GM12878 (cell line): ENCODE data around the gene SRPK3. TPM values are rescaled to one million over a fixed set of nuclear protein-coding genes. Genes with fewer than 3 reads are reported as not detected.

ENCODE experiments used
- ATAC-seq: fragments of 200-7000 bp; cut with Tn5 transposase; 3 replicates; pipeline ENCODE4 v1.9.1; 2020; ENCODE audit warnings: mild to moderate bottlenecking, moderate library complexity
- BruUV-seq: library from RNA; stranded (reverse); fragments of 400-500 nt; replicated peaks from 2 replicates; lab custom pipeline; 2021; lab: Mats Ljungman, UMichigan
- CTCF ChIA-PET: fragments of 300-600 bp; sonication (Branson Sonifier 250); formaldehyde crosslinking; extraction: SDS; loops from one replicate; lab custom pipeline; 2021; ENCODE audit warnings: inconsistent platforms; lab: Yijun Ruan, JAX
- POLR2A ChIA-PET: fragments of 350-600 bp; formaldehyde crosslinking; extraction: SDS; loops from one replicate; lab custom pipeline; 2021; ENCODE audit warnings: inconsistent platforms; lab: Charles Lee
- RAD21 ChIA-PET: fragments of 300-600 bp; sonication (Branson Sonifier 250); formaldehyde crosslinking; loops from one replicate; lab custom pipeline; 2023; ENCODE audit warnings: antibody characterized with exemption; ENCODE audit not compliant: unreplicated experiment; lab: Charles Lee
- SMC1A ChIA-PET: fragments of 300-600 bp; sonication (Branson Sonifier 250); formaldehyde crosslinking; loops from one replicate; lab custom pipeline; 2023; ENCODE audit not compliant: unreplicated experiment, uncharacterized antibody; lab: Charles Lee
- DNase-seq: peaks from one replicate; pipeline ENCODE4 v3.0.0-alpha.2; 2011; ENCODE audit warnings: low read depth, low spot score
- FAIRE-seq: peaks from 3 replicates; lab custom pipeline; 2011; peaks lifted over from hg19 to GRCh38; lab: Jason Lieb, UNC
- H2AFZ ChIP-seq: 2 replicates; pipeline ENCODE4 v1.6.0; 2011; ENCODE audit warnings: low read depth, low read length, control low read depth; ENCODE audit not compliant: control insufficient read depth
- H3K27ac ChIP-seq: 2 replicates; pipeline ENCODE4 v1.5.1; 2011; ENCODE audit warnings: control low read depth; ENCODE audit not compliant: control insufficient read depth, insufficient read depth
- H3K27me3 ChIP-seq, 2 experiments: replicated peaks in 1 of 2; 2 replicates each; pipeline versions ENCODE4 v1.6.0 to v1.6.1; 2011; ENCODE audit warnings: low read length in 1 of 2; ENCODE audit not compliant: control insufficient read depth in 2 of 2, insufficient read depth in 2 of 2
- H3K36me3 ChIP-seq, 2 experiments: 2 replicates each; pipeline ENCODE4 v1.5.1; 2011; ENCODE audit warnings: low read length in 1 of 2; ENCODE audit not compliant: control insufficient read depth in 2 of 2, insufficient read depth in 2 of 2
- H3K4me1 ChIP-seq: 2 replicates; pipeline ENCODE4 v1.6.1; 2011; ENCODE audit warnings: mild to moderate bottlenecking, low read length, moderate library complexity, mixed read lengths; ENCODE audit not compliant: control insufficient read depth, insufficient read depth
- H3K4me2 ChIP-seq: 2 replicates; pipeline ENCODE4 v1.6.0; 2011; ENCODE audit warnings: control low read depth; ENCODE audit not compliant: control insufficient read depth, insufficient read depth
- H3K4me3 ChIP-seq: fragments of 200-600 bp; sonication (generic); 2 replicates; pipeline ENCODE4 v1.5.1; 2016
- H3K79me2 ChIP-seq: 2 replicates; pipeline ENCODE4 v1.6.0; 2011; ENCODE audit warnings: low read length; ENCODE audit not compliant: control insufficient read depth, insufficient read depth
- H3K9ac ChIP-seq: 2 replicates; pipeline ENCODE4 v1.8.0; 2011; ENCODE audit warnings: low read length, control low read depth, mixed read lengths; ENCODE audit not compliant: control insufficient read depth, insufficient read depth
- H3K9me3 ChIP-seq: replicated peaks from 3 replicates; pipeline ENCODE4 v1.5.1; 2011; ENCODE audit warnings: mild to moderate bottlenecking, low read length; ENCODE audit not compliant: control insufficient read depth, insufficient read depth
- H4K20me1 ChIP-seq: 2 replicates; pipeline ENCODE4 v1.6.0; 2011; ENCODE audit not compliant: control insufficient read depth, insufficient read depth
- CHD2 ChIP-seq: IDR thresholded peaks from 2 replicates; pipeline ENCODE4 v1.6.1; 2011; ENCODE audit warnings: low read depth, low read length, improper control_type of control experiment, borderline replicate concordance
- CHD4 ChIP-seq: fragments of 200-600 bp; sonication (generic); IDR thresholded peaks from 2 replicates; pipeline ENCODE4 v1.6.1; 2016; ENCODE audit warnings: mild to moderate bottlenecking
- SMC3 ChIP-seq: IDR thresholded peaks from 2 replicates; pipeline ENCODE4 v1.6.1; 2011; ENCODE audit warnings: low read length, improper control_type of control experiment, borderline replicate concordance
- SREBF1 ChIP-seq: IDR thresholded peaks from 2 replicates; pipeline ENCODE4 v1.6.1; 2012; ENCODE audit warnings: mild to moderate bottlenecking, low read length
- WGBS: methylation state at CpG from one replicate; pipeline ENCODE4 v1.1.6; 2016; ENCODE audit warnings: low lambda C conversion rate; ENCODE audit not compliant: insufficient replicate concordance, insufficient coverage; ENCODE audit errors: missing lambda C conversion rate; 5-methylcytosine and 5-hydroxymethylcytosine counted together
- in situ Hi-C: fragments of 300-500 bp; cut with MboI; formaldehyde crosslinking; loops from 9 replicates; pipeline ENCODE4 v1.14.3; 2018; ENCODE audit warnings: mixed read lengths
- intact Hi-C: fragments of 100-400 bp; cut with micrococcal nuclease; formaldehyde crosslinking; loops from one replicate; pipeline ENCODE4 v1.14.2; 2022; ENCODE audit not compliant: unreplicated experiment
- polyA plus RNA-seq, 11 experiments: library from polyadenylated mRNA; depleted of rRNA in 4 of 11; unstranded in 6 of 11; stranded (reverse) in 5 of 11; fragments of >200 nt; fragmentation: Nextera tagmentation in 4 of 11; fragmentation: Illumina TruSeq in 1 of 11; extraction: Ambion mirVana in 4 of 11; extraction: Trizol in 1 of 11; gene quantifications; 1 replicate in 1 of 11; 2 replicates in 10 of 11; pipeline versions ENCODE4 v1.2.1 to v1.2.3, GENCODE V29; 2011 to 2016; ENCODE audit warnings: inconsistent platforms in 2 of 11, missing spikeins in 2 of 11, low read depth in 1 of 11
- total RNA-seq, 4 experiments: library from RNA; depleted of rRNA in 3 of 4; stranded (reverse); fragments of >200 nt in 3 of 4; fragmentation: Illumina TruSeq in 1 of 4; extraction: Trizol in 1 of 4; gene quantifications; 2 replicates each; pipeline versions ENCODE4 v1.2.1 to v1.2.3, GENCODE V29; 2013 to 2021
- TF ChIP-seq, protein P1 (sequence below): fragments of 450-650 bp; formaldehyde crosslinking; IDR thresholded peaks from 2 replicates; pipeline ENCODE4 v1.4.0; 2022; ENCODE audit warnings: mild to moderate bottlenecking, moderate library complexity

Gene SRPK3
- total and polyA plus RNA-seq, 10 of the 15 experiments (the other 5 are each of a cell fraction or from before 2014, with no cell fraction given): 0.05 to 0.19 TPM; not detected in 8

DNA sequence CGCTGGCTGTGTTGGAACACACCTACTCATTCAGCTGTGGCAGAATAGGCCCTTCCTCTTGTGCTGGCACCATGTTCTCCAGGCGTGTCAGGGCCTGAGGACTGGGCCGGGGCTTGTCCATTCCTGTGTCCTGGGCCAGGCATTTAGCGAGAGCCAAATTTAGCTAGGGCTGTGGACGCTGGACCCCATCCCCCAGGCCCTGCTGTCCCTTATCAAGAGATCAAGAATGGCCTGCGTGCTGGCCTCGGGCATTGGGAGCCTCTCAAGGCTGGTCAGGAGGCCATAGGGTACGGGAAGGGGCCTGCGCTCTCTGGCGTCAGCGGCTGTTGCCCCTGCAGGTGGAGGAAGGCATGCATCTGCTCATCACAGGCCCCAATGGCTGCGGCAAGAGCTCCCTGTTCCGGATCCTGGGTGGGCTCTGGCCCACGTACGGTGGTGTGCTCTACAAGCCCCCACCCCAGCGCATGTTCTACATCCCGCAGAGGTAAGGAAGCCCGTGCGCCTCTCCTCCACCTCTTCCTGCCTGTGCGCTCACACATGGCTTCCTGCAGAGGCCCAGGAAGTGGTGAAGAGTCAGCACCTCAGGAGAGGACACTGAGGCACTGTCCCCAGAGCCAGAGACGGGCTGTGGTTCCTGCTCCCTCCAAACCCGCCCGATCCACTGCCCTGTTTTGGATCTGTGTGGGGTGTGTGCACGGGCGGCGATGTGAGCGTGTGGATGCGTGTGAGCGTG, 40.9 kb upstream of the SRPK3 start:
- no peak for ATAC-seq
- no peak for DNase-seq
- no peaks in the 10 kb centered on the region for H3K79me2 ChIP-seq
- in situ Hi-C loops: loop anchor here (10.0 kb wide), 2 partner anchors 45 to 65 kb away; partner anchors contain the start of genes PNCK and SRPK3
- no peak overlapping the region for H2AFZ ChIP-seq
- no peaks in the 10 kb centered on the region for H4K20me1 ChIP-seq
- no peaks in the 10 kb centered on the region; a peak in 1 of 4 replicates for H3K27me3 ChIP-seq
- ChIA-PET POLR2A (no interaction called here), SMC1A (no interaction called here), RAD21 (no interaction called here), CTCF (no interaction called here)
- no TSS peak for BruUV-seq
- no peak overlapping the region for H3K9ac ChIP-seq
- no peak overlapping the region for H3K27ac ChIP-seq
- no peak overlapping the region for H3K4me2 ChIP-seq
- H3K9me3 ChIP-seq: no peaks in the 10 kb centered on the region; the same call in 2 of the 3 replicates
- TF ChIP-seq SREBF1 (no peak), SMC3 (no peak)
- 46% methylated on average over 28 of the region's 29 CpGs for WGBS
- no peaks in the 10 kb centered on the region for H3K4me1 ChIP-seq
- intact Hi-C loops: no loop called here
- no peaks in the 10 kb centered on the region for H3K36me3 ChIP-seq
- FAIRE-seq: no peak
- no peak overlapping the region for H3K4me3 ChIP-seq

DNA sequence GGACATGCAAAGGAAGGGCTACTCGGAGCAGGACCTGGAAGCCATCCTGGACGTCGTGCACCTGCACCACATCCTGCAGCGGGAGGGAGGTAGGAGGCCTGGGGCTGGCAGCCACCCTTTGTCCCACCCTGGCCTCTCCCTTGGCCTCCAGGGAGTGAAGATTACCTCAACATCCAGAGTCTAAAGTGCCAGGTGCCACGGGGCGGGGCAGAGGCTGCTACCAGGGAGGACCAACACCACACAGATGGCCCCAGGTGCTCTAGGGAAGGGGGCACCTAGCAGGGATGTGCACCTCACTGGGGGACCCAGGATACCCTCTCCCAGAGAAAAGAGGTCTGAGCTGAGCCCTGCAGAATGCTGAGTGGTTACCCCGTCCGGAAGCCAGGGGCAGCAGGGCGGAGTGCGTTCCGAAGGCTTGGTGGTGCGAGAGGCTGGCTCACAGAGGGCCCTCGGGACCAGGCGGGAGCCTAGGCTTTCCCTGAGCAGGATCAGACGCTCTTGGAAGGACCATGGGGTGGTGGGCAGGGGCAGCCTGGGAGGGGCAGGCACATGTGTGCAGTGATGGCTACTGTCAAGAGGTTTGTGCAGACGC, 40.1 kb upstream of the SRPK3 start:
- DNase-seq (no peak), ATAC-seq (no peak), FAIRE-seq (no peak)
- H4K20me1 ChIP-seq: no peaks in the 10 kb centered on the region
- CTCF ChIA-PET: no interaction called here
- RAD21 ChIA-PET: no interaction called here
- no peaks in the 10 kb centered on the region; a peak in 1 of 4 replicates for H3K27me3 ChIP-seq
- H3K36me3 ChIP-seq: no peaks in the 10 kb centered on the region
- no TSS peak for BruUV-seq
- in situ Hi-C loops (no loop called here), intact Hi-C loops (no loop called here)
- no peak overlapping the region for H3K9ac ChIP-seq
- SMC1A ChIA-PET: no interaction called here
- H3K4me2 ChIP-seq: no peak overlapping the region
- H2AFZ ChIP-seq: no peak overlapping the region
- no peak overlapping the region for H3K27ac ChIP-seq
- no peaks in the 10 kb centered on the region for H3K4me1 ChIP-seq
- no peaks in the 10 kb centered on the region; the same call in 2 of the 3 replicates for H3K9me3 ChIP-seq
- WGBS: 60% methylated on average over 16 of the region's 16 CpGs
- no peaks in the 10 kb centered on the region for H3K79me2 ChIP-seq
- H3K4me3 ChIP-seq: no peak overlapping the region
- no peak for TF ChIP-seq CHD2
- TF ChIP-seq, protein P1, sequence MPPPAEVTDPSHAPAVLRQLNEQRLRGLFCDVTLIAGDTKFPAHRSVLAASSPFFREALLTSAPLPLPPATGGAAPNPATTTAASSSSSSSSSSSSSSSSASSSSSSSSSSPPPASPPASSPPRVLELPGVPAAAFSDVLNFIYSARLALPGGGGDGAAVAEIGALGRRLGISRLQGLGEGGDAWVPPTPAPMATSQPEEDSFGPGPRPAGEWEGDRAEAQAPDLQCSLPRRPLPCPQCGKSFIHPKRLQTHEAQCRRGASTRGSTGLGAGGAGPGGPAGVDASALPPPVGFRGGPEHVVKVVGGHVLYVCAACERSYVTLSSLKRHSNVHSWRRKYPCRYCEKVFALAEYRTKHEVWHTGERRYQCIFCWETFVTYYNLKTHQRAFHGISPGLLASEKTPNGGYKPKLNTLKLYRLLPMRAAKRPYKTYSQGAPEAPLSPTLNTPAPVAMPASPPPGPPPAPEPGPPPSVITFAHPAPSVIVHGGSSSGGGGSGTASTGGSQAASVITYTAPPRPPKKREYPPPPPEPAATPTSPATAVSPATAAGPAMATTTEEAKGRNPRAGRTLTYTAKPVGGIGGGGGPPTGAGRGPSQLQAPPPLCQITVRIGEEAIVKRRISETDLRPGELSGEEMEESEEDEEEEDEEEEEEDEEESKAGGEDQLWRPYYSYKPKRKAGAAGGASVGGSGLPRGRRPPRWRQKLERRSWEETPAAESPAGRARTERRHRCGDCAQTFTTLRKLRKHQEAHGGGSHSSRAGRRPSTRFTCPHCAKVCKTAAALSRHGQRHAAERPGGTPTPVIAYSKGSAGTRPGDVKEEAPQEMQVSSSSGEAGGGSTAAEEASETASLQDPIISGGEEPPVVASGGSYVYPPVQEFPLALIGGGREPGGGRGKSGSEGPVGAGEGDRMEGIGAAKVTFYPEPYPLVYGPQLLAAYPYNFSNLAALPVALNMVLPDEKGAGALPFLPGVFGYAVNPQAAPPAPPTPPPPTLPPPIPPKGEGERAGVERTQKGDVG (CRISPR knock-in tag): no peak
- TF ChIP-seq CHD4: no peak
- TF ChIP-seq, all 136 proteins: peak for 0
- POLR2A ChIA-PET: no interaction called here
